Activated naive CD4-positive, alpha-beta T cell treated with anti-CD3 and anti-CD28 coated beads, Interleukin-2, amount 50 U/mL, for 72 hours (primary cell): ENCODE data around the gene MDFI. TPM values are rescaled to one million over a fixed set of nuclear protein-coding genes. Genes with fewer than 3 reads are reported as not detected.
A peak's percentile ranks its signal among the peaks of the same experiment; 100 is the strongest.

ENCODE experiments used
- ATAC-seq, 2 donors: fragments of 150-1000 bp; cut with Tn5 transposase; 2 replicates each; pipeline ENCODE4 v1.10.0; 2021; ENCODE audit warnings: mild to moderate bottlenecking in 2 of 2, moderate library complexity in 2 of 2
- DNase-seq, 2 donors: peaks; one replicate each; pipeline ENCODE4 v3.0.0; 2021 to 2022; ENCODE audit warnings: low spot score in 2 of 2
- H3K27ac Mint-ChIP-seq, 2 donors: one replicate each; pipeline ENCODE4 v1.8.0; 2022; ENCODE audit warnings: mild to moderate bottlenecking in 2 of 2, mixed read lengths in 2 of 2
- H3K36me3 Mint-ChIP-seq, 2 donors: one replicate each; pipeline ENCODE4 v1.8.0; 2022; ENCODE audit warnings: mixed read lengths in 2 of 2
- H3K9me3 Mint-ChIP-seq, 2 donors: one replicate each; pipeline ENCODE4 v1.8.0; 2022; ENCODE audit warnings: mixed read lengths in 2 of 2
- total RNA-seq, 2 donors: library from RNA; stranded (reverse); gene quantifications; one replicate each; pipeline ENCODE4 v1.2.3, GENCODE V29; 2022

MDFI gene
- total RNA-seq, 2 donors from 2014 or later = not detected

GRCh38 chr6:41695825-41696224, 57.6 kb downstream of the MDFI start:
- ATAC-seq (no peak), DNase-seq (no peak)
- Mint-ChIP-seq H3K36me3 (no peaks in the 10 kb centered on the region), H3K9me3 (no peaks in the 10 kb centered on the region), H3K27ac (no peak overlapping the region)

DNA sequence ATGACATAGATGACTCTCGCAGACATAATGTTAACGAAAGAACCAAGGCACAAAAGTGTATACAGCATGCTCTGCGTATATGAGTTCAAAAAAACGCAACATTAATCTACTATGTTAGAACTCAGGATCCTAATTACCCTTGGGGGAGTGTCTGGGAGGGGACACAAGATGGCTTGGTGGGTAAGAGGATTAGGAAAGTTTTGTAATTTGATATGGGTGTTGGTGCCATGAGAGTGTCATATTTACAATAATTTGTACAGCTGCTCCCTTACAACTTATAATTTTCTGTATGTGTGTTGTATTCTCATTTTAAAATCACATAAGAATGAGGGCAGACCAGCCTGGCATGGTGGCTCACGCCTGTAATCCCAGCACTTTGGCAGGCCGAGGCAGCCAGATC, 58.5 kb downstream of the MDFI start:
- H3K27ac Mint-ChIP-seq = no peak overlapping the region
- DNase-seq (no peak), ATAC-seq (no peak)
- no peaks in the 10 kb centered on the region for H3K9me3 Mint-ChIP-seq
- no peaks in the 10 kb centered on the region for H3K36me3 Mint-ChIP-seq

- H3K27ac Mint-ChIP-seq = peak overlapping the region in 1 of 2 donors; percentile 23
- ATAC-seq (no peak), DNase-seq (no peak)
- no peaks in the 10 kb centered on the region for H3K36me3 Mint-ChIP-seq
- no peaks in the 10 kb centered on the region for H3K9me3 Mint-ChIP-seq
Measured at GRCh38 chr6:41697861-41698781, 59.9 kb downstream of the MDFI start.

- no peak overlapping the region for H3K27ac Mint-ChIP-seq
- no peaks in the 10 kb centered on the region for H3K9me3 Mint-ChIP-seq
- ATAC-seq (no peak), DNase-seq (no peak)
- H3K36me3 Mint-ChIP-seq = no peaks in the 10 kb centered on the region
Measured at GRCh38 chr6:41699063-41699462, 60.8 kb downstream of the MDFI start.

- no peak overlapping the region for H3K27ac Mint-ChIP-seq
- no peaks in the 10 kb centered on the region for H3K9me3 Mint-ChIP-seq
- ATAC-seq = no peak
- no peak for DNase-seq
- H3K36me3 Mint-ChIP-seq = no peaks in the 10 kb centered on the region
Measured at GRCh38 chr6:41700463-41701347, 62.4 kb downstream of the MDFI start.

DNA sequence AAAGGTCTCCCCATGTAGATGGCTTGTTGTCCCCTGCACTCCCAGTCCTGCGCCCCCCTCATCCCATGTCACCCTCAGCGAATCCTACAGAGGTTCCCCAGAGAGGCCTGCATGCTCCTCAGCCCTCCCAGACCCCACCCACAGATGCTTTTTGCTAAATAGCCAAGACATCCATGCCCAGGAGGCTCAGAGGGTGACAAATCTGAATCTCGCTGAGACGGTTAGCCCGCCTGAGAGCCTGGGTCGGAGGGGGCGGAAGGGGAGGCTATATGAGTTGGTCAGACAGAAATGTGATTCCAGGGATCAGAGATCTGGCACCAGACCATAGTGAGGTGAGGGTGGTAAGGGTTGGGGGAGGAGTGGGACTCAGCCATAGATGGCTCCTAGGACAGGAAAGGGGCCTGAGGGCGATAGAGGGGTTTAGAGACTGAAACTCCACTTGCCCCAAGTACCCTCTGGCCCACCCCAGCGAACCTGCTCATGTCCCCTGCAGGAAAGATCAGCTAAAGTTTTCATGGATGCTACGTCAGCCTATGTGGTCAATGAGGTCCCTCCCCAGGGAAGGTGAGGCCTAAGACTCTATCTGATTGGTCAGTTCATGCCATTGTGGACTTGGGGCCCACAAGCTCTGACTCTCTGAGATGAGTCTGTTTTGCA, 63.9 kb downstream of the MDFI start:
- DNase-seq (no peak), ATAC-seq (no peak)
- H3K27ac Mint-ChIP-seq = no peak overlapping the region
- no peaks in the 10 kb centered on the region for H3K36me3 Mint-ChIP-seq
- H3K9me3 Mint-ChIP-seq = no peaks in the 10 kb centered on the region

GRCh38 chr6:41702771-41703494, 64.7 kb downstream of the MDFI start:
- no peak for ATAC-seq
- Mint-ChIP-seq H3K27ac (no peak overlapping the region), H3K9me3 (no peaks in the 10 kb centered on the region), H3K36me3 (no peaks in the 10 kb centered on the region)
- no peak for DNase-seq

Other genes with a start within 250 kb of the MDFI start
- 10 to 100 TPM in 1 of 2 donors, 1 to 10 TPM in 1; 3.7 to 17.4 TPM for gene FOXP4, start 92.1 kb upstream of the MDFI start, total RNA-seq
- 10 to 100 TPM in 1 of 2 donors, 1 to 10 TPM in 1; 3.0 to 14.4 TPM for gene TFEB, start 97.1 kb downstream of the MDFI start, total RNA-seq
- not detected for gene PGC, start 108.9 kb downstream of the MDFI start, total RNA-seq
- 1 to 10 TPM; 3.1 to 5.2 TPM for gene FRS3, start 141.4 kb downstream of the MDFI start, total RNA-seq
- gene PRICKLE4, start 142.3 kb downstream of the MDFI start, total RNA-seq = under 1 TPM in 1 of 2 donors, not detected in 1; 0.60 TPM
- gene TOMM6, start 149.2 kb downstream of the MDFI start, total RNA-seq = 100 to 1,000 TPM; 182 to 301 TPM